ENCODE results near the gene PKNOX2.

PKNOX2 gene

GRCh38 chr11:125393331-125393730 lies 228.8 kb downstream of the PKNOX2 start:
- no peak for TF ChIP-seq CTCF (IDR thresholded peaks at IDR 0.05; ENCODE audit: extremely low read depth, missing control alignments)
- no peak for DNase-seq (ENCODE audit: low spot score)

GRCh38 chr11:125394296-125394695 lies 229.7 kb downstream of the PKNOX2 start:
- TF ChIP-seq CTCF (IDR thresholded peaks at IDR 0.05; ENCODE audit: extremely low read depth, missing control alignments) = no peak
- DNase-seq (ENCODE audit: low spot score) = no peak

GRCh38 chr11:125397421-125397820 lies 232.9 kb downstream of the PKNOX2 start:
- DNase-seq (ENCODE audit: low spot score) = no peak
- no peak for TF ChIP-seq CTCF (IDR thresholded peaks at IDR 0.05; ENCODE audit: extremely low read depth, missing control alignments)

GRCh38 chr11:125398475-125398874 lies 233.9 kb downstream of the PKNOX2 start:
- TF ChIP-seq CTCF (IDR thresholded peaks at IDR 0.05; ENCODE audit: extremely low read depth, missing control alignments) = no peak
- no peak for DNase-seq (ENCODE audit: low spot score)

GRCh38 chr11:125398994-125399640 lies 234.6 kb downstream of the PKNOX2 start:
- no peak for DNase-seq (ENCODE audit: low spot score)
- TF ChIP-seq CTCF (IDR thresholded peaks at IDR 0.05; ENCODE audit: extremely low read depth, missing control alignments) = no peak

- DNase-seq (ENCODE audit: low spot score) = no peak
- no peak for TF ChIP-seq CTCF (IDR thresholded peaks at IDR 0.05; ENCODE audit: extremely low read depth, missing control alignments)
These were observed 235.4 kb downstream of the PKNOX2 start for GRCh38 chr11:125399945-125400344.

GRCh38 chr11:125401235-125401634 lies 236.7 kb downstream of the PKNOX2 start:
- no peak for TF ChIP-seq CTCF (IDR thresholded peaks at IDR 0.05; ENCODE audit: extremely low read depth, missing control alignments)
- DNase-seq (ENCODE audit: low spot score) = no peak

All from GM20000 (cell line).